MM.1S (cell line): ENCODE measurements around the gene LYPD3.

Experiments used
- DNase-seq: peaks from one replicate; pipeline ENCODE4 v3.0.0-alpha.2; 2015
- H2AFZ ChIP-seq: fragments of 300-600 bp; sonication (generic); 2 replicates; pipeline ENCODE4 v1.6.0; 2016; ENCODE audit warnings: antibody characterized with exemption, low read length
- H3F3A ChIP-seq: fragments of 300-600 bp; sonication (generic); 2 replicates; pipeline ENCODE4 v1.6.1; 2016; ENCODE audit warnings: mild to moderate bottlenecking, antibody characterized with exemption, low read length, moderate library complexity, mixed read lengths; ENCODE audit not compliant: insufficient read depth
- H3K27ac ChIP-seq: fragments of 300-600 bp; sonication (generic); 2 replicates; pipeline ENCODE4 v1.5.1; 2016; ENCODE audit warnings: mild to moderate bottlenecking, low read length
- H3K27me3 ChIP-seq: fragments of 300-600 bp; sonication (generic); replicated peaks from 2 replicates; pipeline ENCODE4 v1.6.0; 2016; ENCODE audit warnings: low read length; ENCODE audit not compliant: insufficient read depth
- H3K36me3 ChIP-seq: fragments of 300-600 bp; sonication (generic); replicated peaks from 2 replicates; pipeline ENCODE4 v1.6.1; 2016; ENCODE audit warnings: mild to moderate bottlenecking, low read length, mixed read lengths; ENCODE audit not compliant: insufficient read depth
- H3K4me1 ChIP-seq: fragments of 300-600 bp; sonication (generic); 2 replicates; pipeline ENCODE4 v1.6.1; 2016; ENCODE audit warnings: low read length, mixed read lengths
- H3K4me2 ChIP-seq: fragments of 300-600 bp; sonication (generic); 2 replicates; pipeline ENCODE4 v1.6.0; 2016; ENCODE audit warnings: low read depth, low read length
- H3K4me3 ChIP-seq: fragments of 300-600 bp; sonication (generic); 2 replicates; pipeline ENCODE4 v1.5.1; 2016; ENCODE audit warnings: low read length, mixed read lengths
- H3K79me2 ChIP-seq: fragments of 300-600 bp; sonication (generic); 2 replicates; pipeline ENCODE4 v1.6.1; 2016; ENCODE audit warnings: mixed run types, low read length, mixed read lengths
- H3K9ac ChIP-seq: fragments of 300-600 bp; sonication (generic); 2 replicates; pipeline ENCODE4 v1.6.1; 2016; ENCODE audit warnings: low read length, mixed read lengths
- H3K9me2 ChIP-seq: fragments of 300-600 bp; sonication (generic); replicated peaks from 2 replicates; pipeline ENCODE4 v1.6.1; 2016; ENCODE audit warnings: mild to moderate bottlenecking, low read length, mixed read lengths; ENCODE audit not compliant: insufficient read depth
- H3K9me3 ChIP-seq: fragments of 300-600 bp; sonication (generic); replicated peaks from 2 replicates; pipeline ENCODE4 v1.6.1; 2016; ENCODE audit warnings: mild to moderate bottlenecking, low read length, mixed read lengths; ENCODE audit not compliant: insufficient read depth
- H4K20me1 ChIP-seq: fragments of 300-600 bp; sonication (generic); 2 replicates; pipeline ENCODE4 v1.6.1; 2016; ENCODE audit warnings: mild to moderate bottlenecking, low read length, moderate library complexity, mixed read lengths; ENCODE audit not compliant: insufficient read depth
- CTCF ChIP-seq: fragments of 300-600 bp; sonication (generic); IDR thresholded peaks from 2 replicates; pipeline ENCODE4 v1.5.1; 2016; ENCODE audit warnings: antibody characterized with exemption, low read length, mixed read lengths
- EZH2 ChIP-seq: fragments of 300-600 bp; sonication (generic); optimal IDR thresholded peaks from 2 replicates; pipeline ENCODE3; 2017; ENCODE audit warnings: low read depth, mild to moderate bottlenecking, antibody characterized with exemption, low read length, mixed read lengths
- EZH2phosphoT487 ChIP-seq: fragments of 300-600 bp; sonication (generic); IDR thresholded peaks from 2 replicates; pipeline ENCODE4 v1.6.1; 2018; ENCODE audit warnings: antibody characterized with exemption, low read length

The LYPD3 gene

DNA sequence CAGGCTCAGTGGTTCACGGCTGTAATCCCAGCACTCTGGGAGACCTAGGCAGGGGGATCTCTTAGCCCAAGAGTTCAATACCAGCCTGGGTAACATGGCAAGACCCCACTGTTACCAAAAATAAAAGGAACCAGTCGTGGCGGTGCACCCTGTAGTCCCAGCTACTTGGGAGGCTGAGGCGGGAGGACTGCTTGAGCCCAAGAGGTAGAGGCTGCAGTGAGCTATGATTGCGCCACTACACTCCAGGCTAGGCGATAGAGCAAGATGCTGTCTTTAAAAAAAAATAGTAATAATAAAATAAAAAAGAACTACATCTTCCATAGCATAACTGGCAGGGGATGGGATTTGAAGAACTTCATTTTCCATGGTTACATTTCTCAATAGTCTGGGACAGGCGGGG lies 3.0 kb downstream of the LYPD3 start:
- peaks cover 27% of the 10 kb centered on the region for H3K27me3 ChIP-seq
- no peaks in the 10 kb centered on the region for H3K9me3 ChIP-seq
- H3K4me3 ChIP-seq, result no peak overlapping the region
- no peak overlapping the region for H2AFZ ChIP-seq
- no peaks in the 10 kb centered on the region for H3K79me2 ChIP-seq
- H3K36me3 ChIP-seq, result no peaks in the 10 kb centered on the region
- no peaks in the 10 kb centered on the region for H4K20me1 ChIP-seq
- H3F3A ChIP-seq, result no peaks in the 10 kb centered on the region
- TF ChIP-seq EZH2phosphoT487, result no peak
- TF ChIP-seq CTCF, result no peak
- no peak for TF ChIP-seq EZH2
- no peak overlapping the region for H3K4me2 ChIP-seq
- H3K9ac ChIP-seq, result no peak overlapping the region
- H3K9me2 ChIP-seq, result no peaks in the 10 kb centered on the region
- peaks cover 8% of the 10 kb centered on the region; the same call in 1 of the 2 replicates for H3K4me1 ChIP-seq
- no peak for DNase-seq
- H3K27ac ChIP-seq, result no peak overlapping the region

GRCh38 chr19:43461303-43461702 lies 4.1 kb downstream of the LYPD3 start:
- DNase-seq, result no peak
- Histone ChIP-seq H2AFZ (no peak overlapping the region), H3K36me3 (no peaks in the 10 kb centered on the region), H3K4me3 (no peak overlapping the region), H3F3A (no peaks in the 10 kb centered on the region), H3K4me1 (peaks cover 8% of the 10 kb centered on the region; the same call in 1 of the 2 replicates), H3K4me2 (no peak overlapping the region), H3K9ac (no peak overlapping the region), H3K27me3 (peaks cover 27% of the 10 kb centered on the region), H4K20me1 (no peaks in the 10 kb centered on the region), H3K79me2 (no peaks in the 10 kb centered on the region), H3K9me2 (no peaks in the 10 kb centered on the region), H3K27ac (no peak overlapping the region), H3K9me3 (no peaks in the 10 kb centered on the region)
- TF ChIP-seq EZH2phosphoT487 (no peak), EZH2 (no peak), CTCF (no peak)

DNA sequence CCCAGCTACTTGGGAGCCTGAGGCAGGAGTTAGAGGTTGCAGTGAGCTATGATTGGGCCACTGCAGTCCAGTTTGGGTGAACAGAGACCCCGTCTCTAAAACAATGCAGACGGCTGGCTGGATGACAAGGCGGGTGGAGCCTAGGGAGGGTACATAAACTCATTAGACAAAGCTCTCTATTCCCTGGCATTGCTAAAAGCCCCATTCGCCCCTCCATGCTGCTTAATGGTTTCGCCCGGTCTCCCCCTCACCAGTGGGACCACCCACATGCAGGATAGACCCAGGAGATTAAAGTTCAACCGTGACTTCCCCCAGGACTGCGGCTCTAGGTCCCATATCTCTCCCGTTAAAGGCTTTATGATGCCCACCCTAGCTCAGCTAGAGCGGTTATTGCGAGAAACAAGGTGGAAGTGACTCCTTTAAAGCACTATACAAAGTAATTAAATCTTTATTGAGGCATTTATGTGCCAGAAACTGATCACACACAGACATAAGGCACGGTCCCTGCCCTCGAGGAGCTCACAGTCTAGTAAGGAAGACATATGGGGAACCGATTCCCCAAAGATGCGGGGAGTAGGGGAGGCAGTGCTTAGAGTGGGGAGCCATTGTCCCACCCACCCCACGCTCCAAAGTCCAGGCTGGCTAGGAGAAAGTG lies 4.9 kb downstream of the LYPD3 start:
- no peak for DNase-seq
- Histone ChIP-seq H3K4me2 (no peak overlapping the region), H3F3A (no peaks in the 10 kb centered on the region), H3K36me3 (no peaks in the 10 kb centered on the region), H3K27me3 (peaks cover 32% of the 10 kb centered on the region), H3K27ac (no peak overlapping the region), H3K79me2 (no peaks in the 10 kb centered on the region), H3K4me3 (no peak overlapping the region), H2AFZ (no peak overlapping the region), H3K4me1 (peaks cover 8% of the 10 kb centered on the region; the same call in 1 of the 2 replicates), H3K9me2 (no peaks in the 10 kb centered on the region), H3K9me3 (no peaks in the 10 kb centered on the region), H4K20me1 (no peaks in the 10 kb centered on the region), H3K9ac (no peak overlapping the region)
- TF ChIP-seq EZH2, result no peak
- TF ChIP-seq EZH2phosphoT487, result no peak
- TF ChIP-seq CTCF, result no peak
